HL-60 (cell line): ENCODE results near the gene APCDD1.

Experiments
- POLR2AphosphoS5 ChIP-seq: IDR thresholded peaks from 2 replicates; pipeline ENCODE4 v1.6.1; 2012; ENCODE audit warnings: low read depth
- TF ChIP-seq, protein P1 (sequence below): IDR thresholded peaks from one replicate; pipeline ENCODE4 v1.5.1; 2011; ENCODE audit warnings: low read length, control low read depth, inconsistent platforms; ENCODE audit not compliant: insufficient read depth

DNA sequence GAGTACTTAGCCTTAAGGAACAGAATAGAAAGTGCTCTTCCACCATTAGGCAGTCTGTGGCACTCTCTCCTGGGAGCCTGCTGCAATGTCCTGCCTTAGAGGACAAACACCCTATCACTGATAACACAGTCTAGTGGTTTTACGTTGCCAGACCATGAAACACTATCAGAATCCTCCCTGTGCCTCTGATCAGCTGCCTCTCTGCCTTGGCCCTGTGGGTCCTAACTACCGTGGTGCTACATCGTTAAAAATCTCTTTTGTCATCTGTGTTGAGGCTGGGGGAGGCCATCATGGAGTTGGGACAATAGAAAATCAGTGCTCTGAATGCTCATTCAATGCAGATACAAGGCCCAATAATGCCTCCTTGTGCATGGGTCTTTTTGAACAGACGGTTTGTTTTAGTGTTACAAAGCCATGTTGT, 11.9 kb upstream of the APCDD1 start:
- TF ChIP-seq POLR2AphosphoS5, result no peak
- TF ChIP-seq, protein P1, sequence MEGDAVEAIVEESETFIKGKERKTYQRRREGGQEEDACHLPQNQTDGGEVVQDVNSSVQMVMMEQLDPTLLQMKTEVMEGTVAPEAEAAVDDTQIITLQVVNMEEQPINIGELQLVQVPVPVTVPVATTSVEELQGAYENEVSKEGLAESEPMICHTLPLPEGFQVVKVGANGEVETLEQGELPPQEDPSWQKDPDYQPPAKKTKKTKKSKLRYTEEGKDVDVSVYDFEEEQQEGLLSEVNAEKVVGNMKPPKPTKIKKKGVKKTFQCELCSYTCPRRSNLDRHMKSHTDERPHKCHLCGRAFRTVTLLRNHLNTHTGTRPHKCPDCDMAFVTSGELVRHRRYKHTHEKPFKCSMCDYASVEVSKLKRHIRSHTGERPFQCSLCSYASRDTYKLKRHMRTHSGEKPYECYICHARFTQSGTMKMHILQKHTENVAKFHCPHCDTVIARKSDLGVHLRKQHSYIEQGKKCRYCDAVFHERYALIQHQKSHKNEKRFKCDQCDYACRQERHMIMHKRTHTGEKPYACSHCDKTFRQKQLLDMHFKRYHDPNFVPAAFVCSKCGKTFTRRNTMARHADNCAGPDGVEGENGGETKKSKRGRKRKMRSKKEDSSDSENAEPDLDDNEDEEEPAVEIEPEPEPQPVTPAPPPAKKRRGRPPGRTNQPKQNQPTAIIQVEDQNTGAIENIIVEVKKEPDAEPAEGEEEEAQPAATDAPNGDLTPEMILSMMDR, result no peak
